Lower leg skin (tissue), 3 donors: ENCODE measurements around the gene HGFAC.

Experiments used
- POLR2A ChIP-seq, 2 donors: fragments of 450-650 bp; IDR thresholded peaks; one replicate each; pipeline ENCODE4 v1.6.1; 2016 to 2017; ENCODE audit warnings: antibody characterized with exemption in 2 of 2, mild to moderate bottlenecking in 1 of 2, moderate library complexity in 1 of 2
- TF ChIP-seq, protein P1 (sequence below), 3 donors: fragments of 450-650 bp; IDR thresholded peaks; one replicate each; pipeline ENCODE4 v1.5.1; 2016; ENCODE audit warnings: antibody characterized with exemption in 3 of 3, mild to moderate bottlenecking in 3 of 3, moderate library complexity in 2 of 3

DNA sequence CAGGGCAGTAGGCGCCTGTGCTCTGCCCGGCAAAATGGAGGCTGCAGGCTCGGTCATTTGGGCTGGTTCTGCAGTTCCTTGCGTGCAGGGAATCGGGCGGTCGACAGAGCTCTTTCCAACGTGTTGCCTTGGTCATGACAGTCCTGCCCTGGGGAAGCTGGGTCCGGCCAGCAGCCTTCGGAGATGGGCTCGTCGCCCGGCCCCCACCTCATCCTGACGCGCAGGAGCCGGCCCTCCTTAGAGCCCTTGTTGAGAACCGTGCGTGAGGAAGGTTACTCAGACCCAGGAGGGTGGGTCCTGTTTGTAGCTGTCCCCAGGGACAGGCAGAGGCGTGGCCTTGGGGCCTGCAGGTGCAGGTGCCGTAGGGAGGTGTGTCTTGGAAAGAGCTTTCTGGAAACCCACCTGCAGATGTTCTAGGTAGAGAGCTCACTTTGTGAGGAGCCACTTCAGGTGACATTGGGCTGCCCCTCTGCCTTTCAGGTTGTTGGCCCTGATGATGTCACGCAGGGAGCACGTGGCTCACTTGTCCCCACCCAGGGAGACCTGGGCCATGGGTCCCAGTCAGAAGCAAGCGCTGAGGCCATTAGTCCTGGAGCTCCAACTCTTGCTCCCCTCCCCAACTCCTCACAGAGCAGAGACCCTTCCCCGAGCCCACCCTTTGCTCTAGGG is 15.2 kb upstream of the HGFAC start:
- TF ChIP-seq, protein P1, sequence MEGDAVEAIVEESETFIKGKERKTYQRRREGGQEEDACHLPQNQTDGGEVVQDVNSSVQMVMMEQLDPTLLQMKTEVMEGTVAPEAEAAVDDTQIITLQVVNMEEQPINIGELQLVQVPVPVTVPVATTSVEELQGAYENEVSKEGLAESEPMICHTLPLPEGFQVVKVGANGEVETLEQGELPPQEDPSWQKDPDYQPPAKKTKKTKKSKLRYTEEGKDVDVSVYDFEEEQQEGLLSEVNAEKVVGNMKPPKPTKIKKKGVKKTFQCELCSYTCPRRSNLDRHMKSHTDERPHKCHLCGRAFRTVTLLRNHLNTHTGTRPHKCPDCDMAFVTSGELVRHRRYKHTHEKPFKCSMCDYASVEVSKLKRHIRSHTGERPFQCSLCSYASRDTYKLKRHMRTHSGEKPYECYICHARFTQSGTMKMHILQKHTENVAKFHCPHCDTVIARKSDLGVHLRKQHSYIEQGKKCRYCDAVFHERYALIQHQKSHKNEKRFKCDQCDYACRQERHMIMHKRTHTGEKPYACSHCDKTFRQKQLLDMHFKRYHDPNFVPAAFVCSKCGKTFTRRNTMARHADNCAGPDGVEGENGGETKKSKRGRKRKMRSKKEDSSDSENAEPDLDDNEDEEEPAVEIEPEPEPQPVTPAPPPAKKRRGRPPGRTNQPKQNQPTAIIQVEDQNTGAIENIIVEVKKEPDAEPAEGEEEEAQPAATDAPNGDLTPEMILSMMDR (IDR thresholded peaks at IDR 0.05), result no peak
- no peak for TF ChIP-seq POLR2A (IDR thresholded peaks at IDR 0.05)
